Umbilical cord (tissue), 2 donors: ENCODE measurements around the gene TLK1. TPM values are rescaled to one million over a fixed set of nuclear protein-coding genes. Genes with fewer than 3 reads are reported as not detected.
A peak's percentile ranks its signal among the peaks of the same experiment; 100 is the strongest.
"Not testable (repeated sequence)": the region's sequence is repeated elsewhere in the genome, so short reads cannot be mapped to it uniquely, and the experiment has no call there.

Experiments used
- DNase-seq: peaks from one replicate; pipeline ENCODE4 v3.0.0-alpha.2; 2015; ENCODE audit warnings: low spot score
- total RNA-seq: library from RNA; depleted of rRNA; stranded (reverse); fragments of >200 nt; gene quantifications from one replicate; pipeline ENCODE4 v1.2.3, GENCODE V29; 2014; ENCODE audit warnings: low replicate concordance; ENCODE audit not compliant: insufficient read depth

The TLK1 gene
- total RNA-seq, 1 donor from 2014 or later = 29.6 TPM

DNA sequence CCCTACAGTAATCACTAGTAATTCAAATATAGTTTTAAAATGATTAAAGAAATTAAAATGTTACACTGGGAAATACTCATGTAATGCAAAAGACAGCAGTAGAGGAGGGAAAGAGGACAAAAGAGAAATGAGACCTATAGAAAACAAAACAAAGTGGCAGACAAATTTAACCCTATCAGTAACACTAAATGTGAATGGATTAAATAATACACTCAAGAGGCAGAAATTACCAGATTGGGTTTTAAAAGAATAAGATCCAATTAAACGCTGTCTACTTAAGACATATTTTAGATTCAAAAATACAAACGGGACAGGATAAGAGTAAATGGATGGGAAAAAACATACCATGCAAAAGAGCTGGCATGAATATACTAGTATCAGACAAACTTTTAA lies 17.0 kb downstream of the TLK1 start:
- DNase-seq = no peak

DNA sequence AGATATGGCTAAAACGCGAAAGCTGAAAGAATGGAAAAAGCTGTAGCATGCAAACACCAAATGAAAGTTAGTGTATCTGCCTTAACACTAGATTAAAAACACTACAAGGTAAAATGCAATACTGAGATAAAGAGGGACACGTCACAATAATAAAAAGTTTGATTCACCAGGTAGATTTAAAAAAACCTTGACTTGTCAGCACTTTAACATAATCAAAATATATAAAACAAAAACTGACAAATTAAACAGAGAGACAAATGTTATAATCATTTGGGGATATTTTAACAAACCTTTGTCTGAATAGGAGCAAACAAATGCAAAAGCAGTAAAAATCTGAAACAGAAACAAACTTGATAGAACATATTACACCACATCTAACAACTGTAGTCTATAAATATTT lies 18.3 kb downstream of the TLK1 start:
- DNase-seq = no peak

DNA sequence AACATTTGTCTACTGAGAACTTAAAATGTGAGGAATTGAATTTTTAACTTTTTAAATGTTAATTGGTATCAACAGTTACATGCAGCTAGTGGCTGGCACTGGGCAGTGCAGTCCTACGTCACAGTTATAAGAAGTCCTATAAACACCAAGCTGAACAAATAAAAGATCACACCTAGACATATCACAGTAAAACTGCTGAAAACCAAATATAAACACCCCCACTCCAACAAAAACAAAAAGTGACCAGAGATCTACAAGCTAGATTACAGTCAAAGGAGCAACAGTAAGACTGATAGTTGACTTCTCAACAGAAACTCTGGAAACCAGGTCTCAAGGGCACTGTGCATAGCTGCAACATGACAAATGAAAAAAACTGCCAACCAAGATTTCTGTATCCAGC lies 19.4 kb downstream of the TLK1 start:
- no peak for DNase-seq

DNA sequence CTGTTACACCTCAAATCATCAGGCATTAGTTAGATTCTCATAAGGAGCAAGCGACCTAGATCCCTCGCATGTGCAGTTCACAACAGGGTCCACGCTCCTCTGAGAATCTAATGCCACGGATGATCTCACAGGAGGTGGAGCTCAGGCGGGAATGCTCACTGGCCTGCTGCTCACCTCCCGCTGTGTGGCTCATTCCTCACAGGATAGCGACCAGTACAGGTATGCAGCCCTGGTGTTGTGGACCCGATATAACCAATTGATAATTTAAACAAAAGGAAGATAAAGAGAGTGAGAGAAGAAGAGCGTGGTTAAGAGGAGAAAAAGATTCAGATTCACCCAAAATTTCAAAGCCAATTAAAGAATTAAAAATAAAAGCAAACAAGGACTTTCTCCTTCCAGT lies 20.8 kb downstream of the TLK1 start:
- no peak for DNase-seq

DNA sequence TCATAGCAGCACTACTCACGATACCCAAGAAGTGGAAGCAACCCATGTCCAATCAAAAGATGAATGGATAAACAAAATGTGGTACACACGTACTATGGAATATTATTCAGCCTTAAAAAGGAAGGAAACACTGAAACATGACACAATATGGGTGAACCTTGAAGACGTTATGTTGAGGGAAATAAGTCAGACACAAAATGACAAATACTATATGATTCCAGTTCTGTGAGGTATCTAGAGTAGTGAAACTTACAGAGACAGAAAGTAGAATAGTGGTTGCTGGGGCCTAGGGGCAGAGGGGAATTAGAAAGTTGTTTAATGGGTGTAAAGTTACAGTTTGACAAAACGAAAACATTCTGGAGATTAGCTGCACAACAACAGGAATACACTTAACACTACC lies 24.7 kb downstream of the TLK1 start:
- no peak for DNase-seq

DNA sequence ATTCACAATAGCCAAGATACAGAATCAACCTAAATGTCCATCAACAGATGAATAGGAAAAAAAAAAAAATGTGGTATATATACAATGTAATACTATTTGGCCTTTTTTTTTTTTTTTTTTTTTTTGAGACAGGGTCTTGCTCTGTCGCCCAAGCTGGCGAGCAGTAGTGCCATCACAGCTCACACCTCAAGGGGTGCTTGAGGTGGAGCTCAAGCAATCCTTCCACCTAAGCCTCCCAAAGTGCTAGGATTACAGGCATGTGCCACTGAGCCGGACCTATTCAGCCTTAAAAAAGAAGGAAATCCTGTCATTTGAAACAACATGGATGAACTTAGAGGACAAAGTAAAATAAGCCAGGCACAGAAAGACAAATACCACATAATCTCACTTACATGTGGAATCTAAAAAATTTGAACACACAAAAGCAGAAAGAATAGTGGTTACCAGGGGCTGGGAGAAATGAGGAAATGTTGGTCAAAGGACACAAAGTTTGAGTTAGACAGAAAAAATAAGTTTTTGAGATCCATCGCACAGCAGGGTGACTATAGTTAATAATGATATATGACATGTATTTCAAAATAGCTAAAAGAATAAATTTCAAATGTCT lies 26.0 kb downstream of the TLK1 start:
- peak; percentile 5 for DNase-seq

DNA sequence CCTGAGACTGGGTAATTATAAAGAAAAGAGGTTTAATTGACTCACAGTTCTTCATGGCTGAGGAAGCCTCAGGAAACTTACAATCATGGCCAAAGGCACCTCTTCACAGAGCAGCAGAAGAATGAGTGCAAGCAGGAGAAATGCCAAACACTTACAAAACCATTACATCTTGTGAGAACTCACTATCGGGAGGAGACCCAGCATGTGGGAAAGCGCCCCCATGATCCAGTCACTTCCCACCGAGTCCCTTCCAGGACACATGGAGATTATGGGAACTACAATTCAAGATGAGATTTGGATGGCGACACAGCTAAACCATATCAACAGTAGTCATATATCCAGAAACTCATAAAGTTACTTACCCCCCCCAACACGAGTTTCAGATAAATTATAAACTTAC lies 28.6 kb downstream of the TLK1 start:
- DNase-seq = no peak

DNA sequence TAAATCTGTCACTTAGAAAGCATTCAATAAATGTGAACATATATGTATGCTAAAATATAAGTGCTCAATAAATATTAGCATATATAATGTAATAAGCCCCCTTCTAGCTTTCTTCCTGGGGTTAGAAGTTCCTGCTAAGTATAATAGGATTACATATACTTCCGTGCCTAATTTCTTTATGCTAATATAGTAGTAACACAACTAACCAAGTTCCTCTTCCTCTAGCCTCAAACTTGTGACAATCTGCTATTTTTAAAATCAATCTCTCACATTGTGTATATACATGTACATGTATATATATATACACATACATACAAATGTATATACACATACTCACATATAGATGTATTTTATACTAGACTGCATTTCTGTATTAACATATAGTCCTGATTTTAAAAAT lies 32.2 kb downstream of the TLK1 start:
- no peak for DNase-seq

DNA sequence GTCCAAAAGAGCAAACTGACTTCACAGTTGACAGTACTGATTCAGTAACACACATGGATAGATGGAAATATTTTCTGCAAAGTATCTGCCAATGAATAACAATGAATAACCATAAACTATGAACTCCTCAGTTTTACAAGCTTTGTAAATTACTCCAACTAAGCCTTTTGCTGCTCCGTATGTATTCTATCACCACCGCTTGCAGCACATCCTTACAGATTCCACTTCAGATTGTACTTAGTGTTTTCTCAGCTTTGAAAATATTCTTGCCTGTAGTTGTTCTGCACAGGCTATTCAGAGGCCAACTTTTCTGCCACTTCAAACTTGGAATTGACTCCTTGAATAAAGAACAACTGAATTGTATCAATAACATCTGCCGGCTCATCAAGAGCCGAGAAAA lies 36.2 kb downstream of the TLK1 start:
- DNase-seq = no peak

DNA sequence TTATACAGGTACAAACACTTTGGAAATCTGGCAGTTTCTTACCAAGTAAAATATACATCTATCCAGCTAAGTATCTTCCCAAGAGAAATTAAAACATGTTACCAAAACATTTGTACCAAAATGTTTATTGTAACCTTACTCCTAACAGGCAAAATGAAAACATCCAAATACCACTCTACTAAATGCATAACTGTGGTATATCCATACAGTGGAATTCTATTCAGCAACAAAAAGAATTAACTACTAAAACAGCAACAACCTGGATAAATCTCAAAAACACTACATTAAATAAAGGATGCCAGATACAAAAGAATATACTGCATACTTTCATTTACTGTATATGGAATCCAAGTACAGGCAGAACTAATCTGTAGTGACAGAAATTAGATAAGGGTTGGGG lies 51.1 kb downstream of the TLK1 start:
- DNase-seq = no peak

DNA sequence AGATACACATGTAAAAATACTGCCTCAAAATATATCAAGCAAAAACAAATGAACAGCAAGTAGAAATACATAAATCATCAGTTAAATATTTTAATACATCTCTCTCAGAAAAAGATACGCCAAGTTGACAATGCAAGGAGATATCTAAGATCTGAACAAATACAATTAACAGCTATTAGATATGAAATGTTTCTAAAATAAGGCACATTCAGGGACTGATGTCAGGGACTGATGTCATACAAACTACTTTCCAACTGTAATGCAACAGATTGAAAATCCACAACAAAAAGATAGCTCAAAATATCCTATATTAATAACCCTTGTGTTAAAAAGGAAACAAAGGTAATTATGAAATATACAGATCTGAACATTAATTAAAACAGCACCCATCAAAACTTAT lies 51.7 kb downstream of the TLK1 start:
- no peak for DNase-seq

DNA sequence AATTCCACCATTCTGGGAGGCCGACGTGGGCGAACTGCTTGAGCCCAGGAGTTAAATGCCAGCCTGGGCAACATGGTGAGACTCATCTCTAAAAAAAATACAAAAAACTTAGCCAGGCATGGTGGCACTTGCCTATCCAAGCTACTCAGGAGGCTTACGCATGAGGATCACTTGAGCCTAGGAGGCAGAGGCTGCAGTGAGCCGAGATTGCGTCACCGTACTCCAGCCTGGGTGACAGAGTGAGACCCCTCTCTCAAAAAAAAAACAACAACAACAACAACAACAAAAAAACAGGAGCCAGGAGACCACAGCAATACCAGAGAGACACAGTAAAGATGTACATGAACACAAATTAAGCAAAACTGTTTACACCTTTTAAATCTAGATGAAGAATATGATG lies 52.9 kb downstream of the TLK1 start:
- DNase-seq = no peak

DNA sequence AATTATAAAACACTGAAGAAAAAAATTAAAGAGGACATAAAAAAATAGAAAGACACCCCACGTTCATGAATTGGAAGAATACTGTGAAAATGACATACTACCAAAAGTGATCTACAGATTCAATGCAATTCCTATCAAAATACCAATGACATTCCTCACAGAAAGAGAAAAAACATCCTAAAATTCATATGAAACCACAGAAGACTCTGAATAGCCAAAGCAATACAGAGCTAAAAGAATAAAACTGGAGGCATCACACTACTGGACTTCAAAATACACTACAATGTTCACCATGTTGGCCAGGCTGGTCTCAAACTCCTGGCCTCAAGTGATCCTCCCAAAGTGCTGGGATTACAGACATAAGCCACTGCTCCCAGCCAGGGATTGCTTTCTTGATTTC lies 56.3 kb downstream of the TLK1 start:
- DNase-seq = no peak

DNA sequence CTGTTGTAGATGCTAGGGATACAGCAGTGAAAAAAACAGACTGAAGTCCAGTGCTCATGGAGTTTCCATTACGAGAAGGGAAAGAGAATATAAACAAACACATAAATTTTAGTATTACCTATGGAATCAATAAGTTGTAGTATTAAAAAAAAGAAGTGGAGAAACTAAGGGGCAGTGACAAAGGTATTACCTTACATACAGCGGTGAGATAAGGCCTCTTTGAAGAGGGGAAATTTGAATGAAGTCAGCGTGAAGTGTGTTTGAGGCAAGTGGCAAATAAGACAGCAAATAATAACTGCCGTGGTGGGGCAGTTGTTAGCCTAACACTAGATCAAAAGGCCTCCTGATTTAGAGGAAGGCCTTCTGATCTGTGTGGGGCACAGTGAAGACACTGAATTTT lies 57.9 kb downstream of the TLK1 start:
- DNase-seq = no peak

DNA sequence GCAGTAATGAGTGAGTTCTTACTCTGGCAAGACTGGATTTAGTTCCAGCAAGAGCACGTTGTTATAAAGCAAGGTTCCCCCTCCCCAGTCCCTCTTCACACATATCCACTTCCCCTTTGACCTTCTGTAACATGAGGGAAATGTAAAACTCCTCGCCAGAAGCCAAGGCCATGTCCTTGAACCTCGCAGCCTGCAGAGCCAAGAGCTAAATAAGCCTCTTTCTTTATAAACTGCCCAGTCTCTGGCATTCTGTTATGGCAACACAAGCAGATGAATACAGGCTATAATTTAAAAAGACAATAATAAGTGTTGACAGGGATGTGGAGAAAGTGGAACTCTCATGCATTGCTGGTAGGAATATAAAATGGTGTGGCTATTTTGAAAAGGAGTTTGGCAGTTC lies 60.3 kb downstream of the TLK1 start:
- DNase-seq = no peak

DNA sequence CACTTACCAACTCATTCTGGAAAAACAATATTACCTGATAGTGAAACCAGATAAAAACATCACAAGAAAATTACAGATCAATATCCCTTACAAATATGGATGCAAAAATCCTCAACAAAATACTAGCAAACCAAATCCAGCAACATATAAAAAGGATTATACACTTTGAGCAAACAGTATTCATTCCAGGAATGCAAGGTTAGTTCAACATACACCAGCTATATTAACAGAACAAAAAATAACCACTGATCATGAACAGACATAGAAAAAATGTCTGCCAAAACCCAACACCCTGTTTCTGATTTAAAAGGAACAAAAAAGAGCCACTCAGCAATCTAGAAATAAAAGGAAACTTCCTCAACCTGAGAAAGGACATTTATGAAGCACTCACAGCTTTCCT lies 62.1 kb downstream of the TLK1 start:
- DNase-seq = no peak

DNA sequence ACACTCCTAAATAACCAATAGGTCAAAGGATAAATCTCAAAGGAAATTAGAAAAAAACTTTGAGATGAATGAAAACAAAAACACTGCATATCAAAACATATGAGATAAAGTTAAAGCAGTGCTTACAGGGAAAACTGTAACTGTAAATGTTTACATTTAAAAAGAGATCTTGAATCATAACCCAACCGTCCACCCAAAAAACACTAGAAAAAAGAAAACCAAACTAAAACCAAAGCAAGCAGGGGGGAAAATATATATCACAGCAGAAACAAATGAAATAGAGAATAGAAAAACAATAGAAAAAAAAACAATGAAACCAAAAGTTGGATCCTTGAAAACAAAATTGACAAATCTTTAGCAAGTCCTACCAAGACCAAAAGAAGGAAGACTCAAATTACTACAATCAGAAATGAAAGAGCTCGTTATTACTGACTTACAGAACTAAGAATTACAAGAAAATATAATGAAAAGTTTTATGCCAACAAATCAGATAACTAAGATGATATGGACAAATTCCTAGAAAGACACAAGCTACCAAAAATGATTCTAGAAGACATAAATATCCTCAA lies 65.6 kb downstream of the TLK1 start:
- DNase-seq = no peak

DNA sequence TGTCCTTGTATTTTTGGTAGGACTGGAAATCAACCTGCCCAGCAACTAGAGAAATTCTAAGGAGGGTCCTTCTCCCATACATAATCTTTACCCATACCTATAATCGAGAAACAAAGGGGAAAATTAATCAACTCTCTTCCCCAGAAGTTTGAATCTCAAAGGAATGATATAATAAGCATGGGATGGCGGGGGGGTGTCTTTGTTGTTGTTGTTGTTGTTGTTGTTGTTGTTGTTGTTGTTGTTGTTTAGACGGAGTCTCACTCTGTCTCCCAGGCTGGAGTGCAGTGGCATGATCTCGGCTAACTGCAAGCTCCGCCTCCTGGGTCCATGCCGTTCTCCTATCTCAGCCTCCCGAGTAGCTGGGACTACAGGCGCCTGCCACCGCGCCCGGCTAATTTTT lies 69.2 kb downstream of the TLK1 start:
- not testable (repeated sequence) for DNase-seq

DNA sequence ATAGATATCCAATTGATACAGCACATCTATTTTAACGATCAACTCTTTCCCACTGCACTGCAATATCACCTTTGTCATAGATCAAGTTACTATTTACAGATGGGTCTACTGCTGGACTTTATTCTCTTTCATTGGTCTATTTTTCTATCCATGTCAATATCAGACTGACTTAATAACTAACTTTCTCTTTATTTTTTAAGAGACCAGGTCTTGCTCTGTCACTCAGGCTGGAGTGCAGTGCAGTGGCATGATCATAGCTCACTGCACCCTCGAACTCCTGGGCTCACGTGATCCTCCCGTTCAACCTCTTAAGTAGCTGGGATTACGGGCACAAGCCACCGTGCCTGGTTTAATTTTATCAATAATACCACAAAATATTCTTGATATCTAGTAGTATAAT lies 71.2 kb downstream of the TLK1 start:
- DNase-seq = no peak

DNA sequence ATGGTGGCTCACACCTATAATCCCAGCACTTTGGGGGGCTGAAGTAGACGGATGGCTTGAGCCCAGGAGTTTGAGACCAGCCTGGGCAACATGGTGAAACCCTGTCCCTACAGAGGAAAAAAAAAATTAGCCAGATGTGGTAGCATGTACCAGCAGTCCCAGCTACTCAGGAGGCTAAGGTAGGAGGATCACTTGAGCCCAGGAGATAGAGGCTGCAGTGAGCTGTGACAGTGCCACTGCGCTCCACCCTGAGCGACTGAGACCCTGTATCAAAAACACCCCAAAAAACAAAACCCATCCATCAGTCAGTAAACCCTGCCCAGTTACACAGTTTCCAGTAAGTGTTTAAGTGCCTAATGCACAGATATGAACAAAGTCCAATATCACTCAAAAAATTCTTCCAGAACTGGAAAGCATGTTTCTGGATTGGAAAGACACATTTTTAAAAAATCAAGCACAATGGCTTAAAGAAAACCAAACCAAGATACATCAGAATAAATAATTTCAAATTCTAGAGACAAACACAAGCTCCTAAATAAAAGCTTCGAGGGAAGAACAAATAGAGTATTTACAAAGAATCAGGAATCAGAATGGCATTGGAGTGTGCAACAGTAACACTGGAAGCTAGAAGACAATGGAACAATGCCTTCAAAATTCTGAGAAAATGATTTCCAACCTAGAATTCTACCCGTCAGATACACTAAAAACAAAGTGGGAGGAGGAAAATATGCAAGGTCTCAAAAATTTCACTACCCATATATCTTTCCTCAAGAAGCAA lies 72.4 kb downstream of the TLK1 start:
- no peak for DNase-seq

DNA sequence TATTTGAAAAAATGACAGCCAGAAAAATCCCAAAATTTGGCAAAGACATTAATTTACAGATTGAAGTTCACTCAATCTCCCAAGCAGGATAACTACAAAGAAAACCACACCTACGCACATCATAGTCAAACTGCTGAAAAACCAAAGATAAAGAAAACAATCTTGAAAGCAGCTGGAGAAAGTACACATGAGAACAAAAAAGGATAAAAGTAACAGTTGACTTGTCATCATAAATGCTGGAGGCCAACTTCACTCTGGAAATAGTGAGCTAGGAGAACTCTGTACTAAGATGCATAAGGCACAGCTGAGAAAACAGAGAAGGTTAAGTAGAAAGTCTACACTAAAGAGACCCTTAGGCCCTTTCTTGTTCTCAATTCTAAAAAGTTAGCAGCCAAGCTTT lies 73.1 kb downstream of the TLK1 start:
- DNase-seq = no peak

DNA sequence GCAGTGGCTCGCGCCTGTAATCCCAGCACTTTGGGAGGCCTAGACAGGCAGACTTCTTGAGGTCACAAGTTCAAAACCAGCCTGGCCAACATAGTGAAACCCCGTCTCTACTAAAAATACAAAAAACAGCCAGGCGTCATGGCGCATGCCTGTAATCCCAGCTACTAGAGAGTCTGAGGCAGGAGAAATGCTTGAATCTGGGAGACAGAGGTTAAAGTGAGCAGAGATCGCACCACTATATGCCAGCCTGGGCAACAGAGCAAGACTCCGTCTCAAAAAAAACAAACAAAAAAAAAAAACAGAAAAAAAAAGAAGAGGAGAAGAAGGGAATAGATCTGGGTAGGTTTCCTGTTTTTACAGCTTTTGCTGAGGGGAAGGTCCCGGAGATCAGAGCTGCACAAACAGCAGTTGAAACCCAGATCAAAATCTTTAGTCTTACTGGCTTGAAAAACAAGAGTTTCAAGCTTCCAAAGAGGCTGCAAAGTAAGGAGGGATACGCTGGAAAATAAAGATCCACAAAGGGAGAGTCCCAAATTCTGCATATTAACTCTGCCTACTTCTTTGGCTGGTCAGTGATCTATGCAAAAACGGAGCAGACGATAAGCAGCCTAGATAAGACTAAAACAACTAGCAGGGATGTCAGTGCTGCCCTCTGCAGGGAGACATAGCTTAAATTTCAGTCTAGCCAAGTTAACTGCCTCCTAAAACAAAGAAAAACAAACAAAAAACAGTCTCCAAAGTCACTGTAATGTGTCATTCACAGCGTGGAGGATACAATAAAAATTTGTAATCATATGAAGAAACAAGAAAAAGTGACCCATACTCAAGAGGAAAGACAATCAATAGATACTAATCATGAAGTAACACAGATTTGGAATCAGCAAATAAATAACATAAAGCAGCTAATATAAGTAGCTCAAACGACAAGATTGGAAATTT lies 74.1 kb downstream of the TLK1 start:
- peak; percentile 81 for DNase-seq
